Activated B cell treated with CpG ODN at 0.5 μM for 24 hours (primary cell): Measurements from ENCODE around the gene SGPL1. TPM values are rescaled to one million over a fixed set of nuclear protein-coding genes. Genes with fewer than 3 reads are reported as not detected.

Experiments used
- ATAC-seq: fragments of 200-7000 bp; cut with Tn5 transposase; one replicate; pipeline ENCODE4 v1.10.0; 2021; ENCODE audit warnings: low read depth, mild to moderate bottlenecking, moderate library complexity
- CTCF ChIA-PET: fragments of 350-600 bp; sonication (Branson Sonifier 250); formaldehyde crosslinking; loops from one replicate; lab custom pipeline; 2021; ENCODE audit warnings: antibody characterized with exemption; lab: Charles Lee
- POLR2A ChIA-PET: fragments of 350-600 bp; sonication (Branson Sonifier 250); formaldehyde crosslinking; loops from one replicate; lab custom pipeline; 2021; ENCODE audit warnings: antibody characterized with exemption; lab: Charles Lee
- DNase-seq: peaks from one replicate; pipeline ENCODE4 v3.0.0; 2022
- H3K27ac Mint-ChIP-seq: one replicate; pipeline ENCODE4 v1.8.0; 2020; ENCODE audit warnings: mixed read lengths
- H3K27me3 Mint-ChIP-seq: one replicate; pipeline ENCODE4 v1.8.0; 2021; ENCODE audit warnings: mixed read lengths
- H3K36me3 Mint-ChIP-seq: one replicate; pipeline ENCODE4 v1.8.0; 2021; ENCODE audit warnings: low read depth, mixed read lengths
- H3K4me1 Mint-ChIP-seq: one replicate; pipeline ENCODE4 v1.8.0; 2021; ENCODE audit warnings: mixed read lengths
- H3K4me3 Mint-ChIP-seq: one replicate; pipeline ENCODE4 v1.8.0; 2020; ENCODE audit warnings: mild to moderate bottlenecking, mixed read lengths
- H3K9me3 Mint-ChIP-seq: one replicate; pipeline ENCODE4 v1.8.0; 2020; ENCODE audit warnings: mixed read lengths
- CTCF ChIP-seq: fragments of 200-600 bp; IDR thresholded peaks from one replicate; pipeline ENCODE4 v1.8.0; 2022; ENCODE audit warnings: antibody characterized with exemption, mild to moderate bottlenecking
- intact Hi-C: fragments of 100-400 bp; cut with micrococcal nuclease; formaldehyde crosslinking; loops from one replicate; pipeline ENCODE4 v1.15.1; 2024
- total RNA-seq: library from RNA; stranded (reverse); gene quantifications from 2 replicates; pipeline ENCODE4 v1.2.3, GENCODE V29; 2022

The SGPL1 gene
- total RNA-seq, 1 donor from 2014 or later, result 36.3 TPM

GRCh38 chr10:70799124-70799523 lies 16.6 kb upstream of the SGPL1 start:
- no peak for TF ChIP-seq CTCF
- H3K4me3 Mint-ChIP-seq, result no peak overlapping the region
- no peaks in the 10 kb centered on the region for H3K36me3 Mint-ChIP-seq
- intact Hi-C loops, result no loop called here
- H3K9me3 Mint-ChIP-seq, result no peaks in the 10 kb centered on the region
- no peak for DNase-seq
- no peak for ATAC-seq
- no peak overlapping the region for H3K27ac Mint-ChIP-seq
- ChIA-PET POLR2A (no interaction called here), CTCF (no interaction called here)
- peaks cover 42% of the 10 kb centered on the region for H3K27me3 Mint-ChIP-seq
- H3K4me1 Mint-ChIP-seq, result no peaks in the 10 kb centered on the region

GRCh38 chr10:70801854-70802253 lies 13.9 kb upstream of the SGPL1 start:
- ChIA-PET POLR2A (interaction anchor here (0.7 kb wide), 1 partner anchor 359 kb away, joined by 6 read pairs; no protein-coding TSS in a partner anchor), CTCF (no interaction called here)
- Mint-ChIP-seq H3K36me3 (no peaks in the 10 kb centered on the region), H3K9me3 (no peaks in the 10 kb centered on the region), H3K4me3 (no peak overlapping the region), H3K4me1 (no peaks in the 10 kb centered on the region), H3K27me3 (peaks cover 40% of the 10 kb centered on the region), H3K27ac (no peak overlapping the region)
- TF ChIP-seq CTCF, result no peak
- intact Hi-C loops, result no loop called here
- DNase-seq (no peak), ATAC-seq (no peak)

GRCh38 chr10:70803775-70804420 lies 11.8 kb upstream of the SGPL1 start:
- Mint-ChIP-seq H3K27me3 (peaks cover 29% of the 10 kb centered on the region), H3K4me3 (no peak overlapping the region), H3K27ac (no peak overlapping the region), H3K9me3 (no peaks in the 10 kb centered on the region), H3K36me3 (no peaks in the 10 kb centered on the region), H3K4me1 (no peaks in the 10 kb centered on the region)
- POLR2A ChIA-PET, result no interaction called here
- DNase-seq (no peak), ATAC-seq (no peak)
- no peak for TF ChIP-seq CTCF
- intact Hi-C loops, result no loop called here
- CTCF ChIA-PET, result no interaction called here

- CTCF ChIA-PET, result no interaction called here
Observed at GRCh38 chr10:70804421-70804808, 11.3 kb upstream of the SGPL1 start.

More at GRCh38 chr10:70804421-70804808, 11.3 kb upstream of the SGPL1 start:
- no peak overlapping the region for H3K27ac Mint-ChIP-seq
- peaks cover 26% of the 10 kb centered on the region for H3K27me3 Mint-ChIP-seq
- H3K4me3 Mint-ChIP-seq, result no peak overlapping the region
- POLR2A ChIA-PET, result no interaction called here
- DNase-seq (no peak), ATAC-seq (no peak)
- H3K9me3 Mint-ChIP-seq, result no peaks in the 10 kb centered on the region
- H3K4me1 Mint-ChIP-seq, result no peaks in the 10 kb centered on the region
- intact Hi-C loops, result no loop called here
- H3K36me3 Mint-ChIP-seq, result no peaks in the 10 kb centered on the region
- TF ChIP-seq CTCF, result no peak
